Midbrain (tissue), 1 donor: ENCODE measurements around the gene MAPKBP1.
"Not testable (repeated sequence)": the region's sequence is repeated elsewhere in the genome, so short reads cannot be mapped to it uniquely, and the experiment has no call there.

Source experiments
- DNase-seq: peaks from one replicate; lab custom pipeline; 2025; lab: John Stamatoyannopoulos, UW

Gene MAPKBP1

DNA sequence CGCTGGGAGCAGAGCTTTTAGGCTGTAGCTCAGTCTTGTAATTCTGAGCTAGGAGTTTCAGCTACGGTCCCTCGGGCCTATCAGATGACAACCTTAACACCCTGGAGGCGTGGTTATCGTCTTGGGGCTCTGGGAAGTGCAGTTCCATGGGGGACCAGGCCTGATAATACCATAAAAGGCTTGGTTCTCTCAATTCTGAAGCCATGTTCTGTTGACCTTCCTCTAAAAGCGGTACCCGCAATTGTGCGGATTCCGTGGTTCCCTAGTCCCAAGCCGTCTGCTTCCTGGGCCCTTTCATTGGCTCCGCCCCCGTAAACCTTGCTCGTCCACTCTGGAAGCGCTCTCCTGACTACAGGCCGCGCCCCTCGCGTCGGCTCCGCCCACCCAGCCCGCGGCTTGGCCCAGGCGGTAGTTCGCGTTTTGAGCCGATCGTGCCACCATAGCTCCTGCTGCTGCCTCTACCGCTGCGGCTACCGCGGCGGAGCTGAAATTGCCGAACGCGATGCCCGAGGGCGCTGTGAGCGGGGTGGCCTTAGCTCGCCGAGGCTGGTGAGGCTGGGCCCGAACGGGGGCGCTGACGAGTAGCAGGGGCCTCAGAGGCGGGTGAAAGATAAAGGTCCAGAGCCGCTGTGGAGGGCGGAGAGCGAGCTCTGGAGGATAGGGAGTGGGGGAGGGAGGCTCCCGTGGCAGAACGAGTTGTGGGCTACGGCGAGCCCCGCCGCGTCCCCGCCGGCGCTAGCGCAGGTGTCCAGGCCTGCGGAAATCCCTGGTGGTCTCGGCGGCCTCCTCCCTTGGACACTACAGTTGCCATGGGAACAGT is at the start of gene MAPKBP1:
MAPKBP1 (plus strand) TSS at position 423 of the 820 bp plus-strand sequence. CDS start 792 bp downstream, outside the sequence.
- peak; percentile 99 for DNase-seq

DNA sequence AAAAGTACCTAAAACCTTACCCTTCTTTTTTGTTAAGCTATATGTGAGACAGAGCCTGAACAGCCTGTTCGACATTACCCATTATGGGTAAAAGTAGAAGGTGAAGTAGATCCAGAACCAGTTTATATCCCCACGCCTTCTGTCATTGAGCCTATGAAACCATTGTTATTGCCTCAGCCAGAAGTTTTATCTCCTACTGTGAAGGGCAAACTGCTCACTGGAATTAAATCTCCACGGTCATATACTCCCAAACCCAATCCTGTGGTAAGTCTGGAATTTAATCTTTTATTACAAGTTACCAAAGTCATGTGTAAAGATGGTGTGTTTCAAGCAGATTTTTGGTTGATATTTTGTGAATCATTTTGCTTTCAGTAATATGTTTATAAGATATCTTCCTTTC is 47.1 kb upstream of the MAPKBP1 start:
- DNase-seq = no peak

DNA sequence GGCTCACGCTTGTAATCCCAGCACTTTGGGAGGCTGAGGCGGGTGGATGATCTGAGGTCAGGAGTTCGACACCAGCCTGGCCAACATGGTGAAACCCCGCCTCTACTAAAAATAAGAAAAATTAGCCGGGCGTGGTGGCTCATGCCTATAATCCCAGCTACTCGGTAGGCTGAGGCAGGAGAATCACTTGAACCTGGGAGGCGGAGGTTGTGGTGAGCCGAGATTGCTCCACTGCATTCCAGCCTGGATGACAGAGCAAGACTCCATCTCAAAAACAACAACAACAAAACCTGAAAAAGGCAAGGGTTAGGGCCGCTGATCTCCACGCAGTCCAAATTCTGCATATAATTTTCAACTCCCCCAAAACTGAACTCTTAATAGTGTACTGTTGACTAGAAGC is 46.2 kb upstream of the MAPKBP1 start:
- DNase-seq = not testable (repeated sequence)

- DNase-seq = no peak
These were observed 43.7 kb upstream of the MAPKBP1 start for GRCh38 chr15:41730543-41730942.

DNA sequence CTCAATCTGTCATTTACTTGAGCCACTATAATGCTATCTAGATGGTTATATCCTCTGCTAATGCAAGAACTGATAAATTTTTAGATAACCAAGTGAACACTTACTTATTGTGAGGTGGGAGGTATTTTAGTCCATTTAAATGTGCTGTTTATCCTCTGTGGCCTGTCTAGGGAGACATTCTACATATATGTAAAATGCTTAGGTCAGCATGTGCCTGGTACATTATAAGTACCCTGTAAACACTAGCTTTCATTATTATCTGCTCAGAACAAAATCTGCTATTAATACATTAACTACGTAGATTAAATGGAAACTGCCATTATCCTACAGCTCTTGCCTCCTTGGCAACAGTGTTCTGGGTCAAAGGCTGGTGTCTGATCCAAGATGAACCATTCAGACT is 41.8 kb upstream of the MAPKBP1 start:
- no peak for DNase-seq

DNA sequence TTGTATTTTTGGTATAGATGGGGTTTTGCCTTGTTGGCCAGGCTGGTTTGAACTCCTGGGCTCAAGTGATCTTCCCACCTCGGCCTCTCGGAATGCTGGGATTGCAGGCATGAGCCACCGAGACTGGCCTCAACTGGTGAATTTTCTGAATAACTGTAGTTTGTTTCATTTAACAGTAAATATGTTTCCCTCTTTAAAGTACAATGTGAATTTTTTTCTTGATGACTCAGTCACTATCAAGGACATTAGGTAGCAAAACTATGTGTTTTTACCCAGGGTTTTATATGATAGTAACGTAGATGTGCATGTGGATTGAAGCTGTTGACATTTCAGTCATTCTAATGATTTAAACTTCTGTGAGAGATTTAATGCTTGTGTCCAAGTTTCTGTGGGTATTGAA is 40.2 kb upstream of the MAPKBP1 start:
- DNase-seq = no peak

DNA sequence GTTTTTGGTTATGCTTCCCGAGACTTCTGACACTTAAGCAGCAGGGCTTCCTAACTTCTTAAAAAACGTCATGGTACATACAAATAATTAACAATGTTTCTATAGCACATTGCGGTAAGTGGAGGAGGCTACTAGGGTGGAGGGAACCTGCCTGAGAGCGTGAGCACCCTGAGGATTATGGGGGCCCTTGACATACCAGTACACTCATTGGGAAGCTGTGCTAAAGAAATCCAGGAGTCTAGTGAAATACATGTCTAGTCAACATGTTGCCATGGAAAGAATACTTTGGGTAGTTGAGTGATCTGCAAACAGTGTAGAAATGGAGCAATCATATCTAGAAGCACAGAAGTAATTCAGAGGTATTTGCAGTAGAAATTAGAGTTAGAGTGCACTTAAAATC is 39.2 kb upstream of the MAPKBP1 start:
- no peak for DNase-seq

- DNase-seq = not testable (repeated sequence)
These were observed 38.8 kb upstream of the MAPKBP1 start for GRCh38 chr15:41735492-41735891.

DNA sequence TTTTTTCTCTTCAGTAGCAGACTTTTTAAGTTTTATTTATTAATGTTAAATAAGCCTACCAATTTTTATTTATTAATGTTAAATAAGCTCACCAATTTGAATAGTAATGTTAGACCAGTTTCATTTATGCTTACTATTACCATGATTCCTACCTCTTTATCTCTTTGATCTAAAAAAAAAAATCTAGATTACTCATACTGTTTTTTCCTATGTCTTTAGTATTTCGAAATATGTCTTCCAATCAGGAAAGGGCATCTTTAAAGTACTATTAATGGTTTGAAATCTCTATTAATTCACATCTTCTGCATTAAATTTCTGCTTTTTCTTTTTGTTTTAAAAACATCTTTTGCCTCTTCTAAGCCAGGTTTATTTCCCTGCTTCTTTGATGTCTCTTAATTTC is 27.5 kb upstream of the MAPKBP1 start:
- DNase-seq = no peak

GRCh38 chr15:41756198-41756597 is 18.1 kb upstream of the MAPKBP1 start:
- no peak for DNase-seq

- DNase-seq = peak; percentile 59
These were observed 1.5 kb upstream of the MAPKBP1 start for GRCh38 chr15:41772720-41773331.

GRCh38 chr15:41773332-41773728 is 954 bp upstream of the MAPKBP1 start:
- DNase-seq = no peak

GRCh38 chr15:41773729-41774061 is 589 bp upstream of the MAPKBP1 start:
- no peak for DNase-seq

GRCh38 chr15:41774882-41775417 is 666 bp downstream of the MAPKBP1 start:
- no peak for DNase-seq

DNA sequence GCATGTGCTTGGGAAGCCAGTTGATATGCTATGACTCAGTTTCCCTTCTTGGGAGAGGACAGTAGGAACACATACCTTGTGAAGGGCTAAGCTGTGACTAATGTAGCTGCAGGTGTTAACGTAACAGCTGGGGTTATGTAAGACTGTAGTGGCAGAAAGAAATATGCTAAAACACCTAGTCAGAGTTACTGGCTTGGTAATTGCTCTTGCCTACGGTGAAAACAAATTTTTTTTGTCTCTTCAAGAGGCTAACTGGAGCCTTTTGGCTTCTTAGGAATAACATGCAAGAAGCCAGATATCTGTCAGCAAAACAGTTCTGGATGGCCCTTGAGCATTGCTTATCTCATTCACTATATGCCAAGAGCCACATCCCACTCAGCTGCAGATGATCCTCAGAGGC is 1.4 kb downstream of the MAPKBP1 start:
- no peak for DNase-seq

DNA sequence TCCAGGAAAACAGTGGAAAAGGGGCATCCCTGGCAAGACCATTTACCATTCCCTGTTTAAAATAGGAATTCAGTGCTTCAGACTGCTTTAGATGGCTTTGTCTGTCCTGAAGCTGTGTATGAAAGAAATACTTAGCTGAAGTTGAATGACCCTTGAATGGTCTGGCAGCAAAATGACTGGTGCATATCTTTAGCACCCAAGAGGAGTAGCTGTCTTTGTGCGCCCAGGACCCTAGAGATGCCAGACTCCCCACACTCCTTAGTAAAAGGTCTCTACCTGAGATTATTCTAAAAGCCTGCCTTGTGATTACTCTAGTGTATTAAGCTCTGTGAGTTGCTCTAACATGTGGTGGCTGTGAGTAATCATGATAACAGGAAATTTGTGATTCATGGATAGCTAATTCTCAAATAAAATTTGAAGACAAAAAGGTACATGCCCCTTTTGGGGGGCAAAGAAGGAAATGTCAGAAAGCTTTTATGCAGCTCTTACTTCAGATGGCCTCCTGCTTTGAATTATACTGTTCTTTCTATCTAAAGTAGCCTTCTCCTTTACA is 3.2 kb downstream of the MAPKBP1 start:
- DNase-seq = no peak

DNA sequence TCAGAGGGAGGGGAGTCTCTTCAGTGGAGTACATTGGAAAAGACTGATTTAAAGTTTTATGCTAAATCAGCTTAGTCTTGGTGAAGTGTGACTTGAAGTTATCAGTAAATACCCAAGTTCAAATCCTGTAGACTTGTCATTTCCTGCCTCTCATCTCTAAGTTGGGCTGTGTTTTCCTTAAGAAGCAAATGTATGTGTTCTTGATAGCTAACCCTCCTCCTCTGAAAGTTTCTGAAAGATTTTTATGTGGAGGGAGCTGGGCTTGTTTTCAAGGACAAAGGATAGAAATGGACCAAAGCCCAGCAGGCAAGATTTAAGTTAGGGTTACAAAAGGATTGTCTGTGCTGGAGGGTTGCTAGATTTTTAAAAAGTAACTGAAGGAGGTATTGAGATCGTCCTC is 4.2 kb downstream of the MAPKBP1 start:
- no peak for DNase-seq

GRCh38 chr15:41779662-41780157 is 5.4 kb downstream of the MAPKBP1 start:
- DNase-seq = no peak

DNA sequence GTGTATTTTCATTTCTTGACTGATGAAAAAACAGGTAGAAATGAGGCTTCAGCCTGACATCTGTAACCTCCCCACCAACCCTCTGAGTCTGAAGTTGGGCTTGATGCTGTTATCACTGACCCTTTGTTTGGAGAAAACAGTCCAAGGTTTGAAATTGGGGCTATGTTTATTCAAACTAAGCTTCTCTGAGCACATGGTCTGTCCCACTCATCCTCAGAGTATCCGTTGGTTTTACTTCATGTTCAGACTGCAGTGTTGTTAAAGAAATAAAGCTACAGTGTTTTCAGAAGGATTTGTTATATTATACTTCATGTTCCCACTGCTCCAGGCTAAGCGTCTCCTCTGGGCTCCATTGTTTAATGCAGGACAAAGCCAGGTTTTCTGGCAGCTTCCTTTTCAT is 6.0 kb downstream of the MAPKBP1 start:
- DNase-seq = no peak

DNA sequence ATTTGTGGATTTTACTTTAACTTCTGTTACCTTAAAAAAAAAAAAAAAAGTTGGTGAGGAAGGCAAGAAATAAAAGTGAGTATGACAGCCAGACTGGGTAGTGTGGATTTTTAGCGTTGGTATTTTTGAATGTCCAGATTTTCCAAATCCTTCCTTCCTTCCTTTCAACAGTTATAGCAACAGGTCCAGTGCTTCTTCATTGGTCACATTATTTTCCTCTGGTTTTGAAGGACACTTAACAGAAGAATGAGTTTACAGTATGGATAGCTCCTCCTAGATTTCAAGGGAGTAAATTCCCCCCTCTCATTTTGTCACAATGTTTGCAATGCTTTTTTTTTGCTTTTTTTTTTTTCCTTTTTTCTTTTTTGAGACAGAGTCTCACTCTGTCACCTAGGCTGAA is 6.4 kb downstream of the MAPKBP1 start:
- DNase-seq = no peak

DNA sequence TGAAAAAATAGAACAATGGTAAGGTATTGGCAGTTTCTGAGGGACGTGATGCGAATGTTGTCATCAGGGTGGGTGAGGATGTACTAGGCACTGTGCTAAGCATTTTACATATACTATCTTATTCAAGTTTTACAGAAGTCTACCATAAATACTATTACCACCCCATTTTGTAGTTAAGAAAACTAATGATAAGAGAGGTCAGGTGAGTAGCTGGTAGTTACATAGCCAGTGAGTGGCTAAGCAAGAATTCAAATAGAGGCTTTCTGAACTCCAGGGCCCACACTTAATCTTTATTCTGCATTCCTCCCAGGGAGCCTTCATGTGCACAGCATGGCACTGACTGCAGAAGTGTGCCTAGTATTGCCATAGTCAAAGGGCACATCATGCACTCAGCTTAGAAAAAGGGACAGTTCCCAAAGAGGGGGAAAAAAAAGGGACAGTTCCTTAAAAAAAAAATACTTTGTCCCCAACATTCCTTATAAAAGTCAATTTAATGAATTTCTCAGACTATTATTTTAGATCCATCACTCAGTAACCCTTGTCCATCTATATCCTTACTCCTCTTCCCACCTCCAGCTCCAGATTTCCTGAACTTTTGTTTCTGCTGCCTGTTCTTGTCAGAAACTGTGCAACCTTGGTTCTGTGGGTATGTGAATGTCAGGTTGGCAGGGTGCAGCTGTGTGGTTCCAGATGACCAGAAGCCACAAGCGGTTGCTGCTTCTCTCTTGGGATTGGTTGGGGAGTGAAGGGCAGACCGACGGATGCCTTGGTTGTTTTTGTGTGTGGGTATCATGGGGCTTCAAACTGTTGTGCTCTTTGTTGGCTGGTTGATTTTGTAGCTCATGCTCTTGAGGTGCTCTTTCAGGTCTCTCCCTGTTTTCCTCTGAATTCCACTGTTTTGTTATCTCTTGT is 8.3 kb downstream of the MAPKBP1 start:
- no peak for DNase-seq

DNA sequence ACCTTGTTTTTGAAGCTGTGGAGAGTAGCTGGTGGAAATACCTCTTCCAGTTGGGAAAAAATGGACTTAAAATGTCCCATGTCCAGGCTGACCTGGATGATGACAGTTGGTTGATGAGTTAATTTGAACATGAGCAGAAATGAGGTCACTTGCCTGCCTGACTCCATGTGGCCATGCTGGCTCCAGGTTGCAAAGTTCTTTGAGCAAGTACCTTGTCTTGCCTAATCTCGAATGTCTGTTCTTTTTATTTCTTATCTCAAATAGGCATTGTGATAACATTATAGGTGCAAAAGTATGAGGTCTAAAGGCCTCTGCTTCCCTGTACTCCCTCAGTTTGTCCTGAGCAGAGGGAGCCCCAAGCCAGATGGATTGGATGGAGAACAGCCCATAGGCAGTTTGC is 9.0 kb downstream of the MAPKBP1 start:
- DNase-seq = no peak
